Mononuclear cell (primary cell): ENCODE measurements around the gene ADAM12. TPM values are rescaled to one million over a fixed set of nuclear protein-coding genes. Genes with fewer than 3 reads are reported as not detected.

Experiments used
- H3K27me3 ChIP-seq: 2 replicates; pipeline ENCODE4 v1.6.0; 2011; ENCODE audit warnings: low read length, control low read depth; ENCODE audit not compliant: insufficient read depth
- H3K4me1 ChIP-seq: 2 replicates; pipeline ENCODE4 v1.5.1; 2011; ENCODE audit warnings: mild to moderate bottlenecking, low read length, control low read depth; ENCODE audit not compliant: insufficient read depth
- H3K4me3 ChIP-seq: 2 replicates; pipeline ENCODE4 v1.5.1; 2011; ENCODE audit warnings: mild to moderate bottlenecking, low read length, moderate library complexity
- H3K9me3 ChIP-seq: 2 replicates; pipeline ENCODE4 v1.5.1; 2011; ENCODE audit warnings: low read depth, mild to moderate bottlenecking, control low read depth, low read length
- total RNA-seq: library from RNA; depleted of rRNA; stranded (reverse); fragments of >200 nt; gene quantifications from one replicate; pipeline ENCODE4 v1.2.3, GENCODE V29; 2012

ADAM12 gene
- total RNA-seq, 1 donor = 1.7 TPM

DNA sequence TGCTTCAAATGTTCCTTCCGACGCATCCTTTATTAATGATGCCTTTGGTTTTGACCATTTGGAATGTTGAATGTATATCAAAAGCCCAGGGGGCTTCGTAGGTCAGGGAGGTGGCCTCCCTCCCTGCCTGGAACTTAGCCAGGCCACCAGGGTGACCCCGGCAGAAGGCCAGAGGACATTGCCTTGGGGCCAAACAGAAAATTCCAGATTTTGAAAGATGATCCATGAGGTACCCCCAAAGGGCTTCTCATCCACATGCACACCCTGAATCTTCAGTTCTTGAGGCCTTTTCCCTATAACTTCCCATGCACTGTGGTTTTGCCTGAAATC, 171.7 kb downstream of the ADAM12 start:
- Histone ChIP-seq H3K9me3 (no peaks in the 10 kb centered on the region), H3K4me3 (no peak overlapping the region), H3K4me1 (no peaks in the 10 kb centered on the region), H3K27me3 (no peaks in the 10 kb centered on the region)

DNA sequence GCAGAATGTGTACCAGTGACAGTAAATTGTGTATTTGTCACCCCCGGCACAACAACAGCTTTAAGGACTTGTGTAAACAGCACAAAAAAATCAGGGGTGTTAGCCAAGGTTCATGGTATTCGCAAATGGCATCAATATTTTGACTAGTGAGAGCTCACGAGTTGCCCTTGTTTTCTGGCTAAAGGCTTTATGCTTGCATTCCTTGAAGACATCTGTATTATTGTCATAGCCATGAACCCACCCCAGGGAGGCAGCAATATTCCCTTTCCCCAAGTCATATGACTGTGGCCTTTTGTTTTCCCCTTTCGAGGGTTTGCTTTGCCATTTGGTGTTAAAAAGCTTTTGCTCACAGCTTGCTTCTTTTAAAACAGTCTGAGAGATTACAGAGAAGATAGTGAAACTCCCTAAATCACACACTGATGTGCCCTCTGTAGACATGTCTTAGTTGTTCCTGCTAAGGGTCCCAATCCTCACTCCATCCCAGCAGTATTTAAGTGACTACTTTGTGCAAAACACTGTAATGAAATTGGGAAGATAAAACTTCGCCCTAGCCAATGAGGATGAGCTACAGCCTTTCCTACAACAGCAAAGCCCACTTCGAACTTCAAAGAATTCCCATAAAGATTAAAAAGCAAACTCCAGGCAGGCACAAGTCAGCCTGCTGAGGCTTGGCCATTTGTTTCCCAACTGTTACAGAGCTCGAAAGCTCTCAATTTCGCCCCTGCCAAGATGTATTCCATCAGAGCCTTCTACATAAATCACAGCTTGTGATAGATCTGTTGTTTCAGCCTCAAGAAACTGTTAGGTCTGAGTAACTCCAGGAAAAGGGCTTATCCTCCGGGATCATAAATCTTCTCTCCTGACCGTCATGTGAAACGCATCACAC, 172.3 kb downstream of the ADAM12 start:
- Histone ChIP-seq H3K27me3 (no peaks in the 10 kb centered on the region), H3K9me3 (no peaks in the 10 kb centered on the region), H3K4me3 (no peak overlapping the region), H3K4me1 (no peaks in the 10 kb centered on the region)

DNA sequence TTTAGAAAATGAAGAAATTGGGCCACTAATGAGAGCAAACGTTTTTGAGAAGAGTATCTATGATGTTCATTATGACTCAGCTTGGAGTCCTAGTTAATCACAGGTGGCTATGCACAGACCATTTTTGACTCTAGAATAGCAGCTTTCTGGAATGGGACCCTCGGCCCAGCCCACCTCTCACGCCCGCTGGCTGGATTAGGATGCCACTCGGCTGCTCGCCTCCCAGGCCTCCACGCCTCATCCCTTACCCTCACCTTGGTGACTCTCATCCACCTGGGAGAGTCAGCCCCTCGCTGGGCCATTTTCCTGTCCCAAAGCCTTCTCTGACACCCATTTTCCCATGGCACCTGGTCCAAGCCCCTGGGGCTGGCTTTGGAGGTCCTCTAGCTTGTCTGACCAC, 173.6 kb downstream of the ADAM12 start:
- Histone ChIP-seq H3K9me3 (no peaks in the 10 kb centered on the region), H3K27me3 (no peaks in the 10 kb centered on the region), H3K4me3 (no peak overlapping the region), H3K4me1 (no peaks in the 10 kb centered on the region)

DNA sequence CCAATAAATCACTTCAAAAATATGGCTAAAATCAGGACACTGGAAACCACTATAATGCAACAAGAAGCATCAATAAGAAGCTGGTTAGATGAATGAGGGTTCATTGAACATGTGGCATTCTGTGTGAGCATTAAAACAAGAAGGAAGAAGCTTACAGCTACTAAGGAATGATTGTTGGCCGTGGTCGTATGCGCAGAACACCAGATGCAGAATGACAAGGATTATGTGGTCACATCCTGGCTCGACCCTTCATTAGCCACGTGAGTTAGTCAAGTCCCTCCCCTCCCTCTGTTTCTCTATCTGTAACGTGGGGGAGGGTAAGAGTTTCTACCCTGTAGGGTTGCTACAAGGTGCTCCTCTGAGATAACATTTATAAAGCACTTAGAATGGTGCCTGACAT, 174.3 kb downstream of the ADAM12 start:
- H3K4me1 ChIP-seq = no peaks in the 10 kb centered on the region
- no peaks in the 10 kb centered on the region for H3K9me3 ChIP-seq
- H3K27me3 ChIP-seq = no peaks in the 10 kb centered on the region
- H3K4me3 ChIP-seq = no peak overlapping the region

DNA sequence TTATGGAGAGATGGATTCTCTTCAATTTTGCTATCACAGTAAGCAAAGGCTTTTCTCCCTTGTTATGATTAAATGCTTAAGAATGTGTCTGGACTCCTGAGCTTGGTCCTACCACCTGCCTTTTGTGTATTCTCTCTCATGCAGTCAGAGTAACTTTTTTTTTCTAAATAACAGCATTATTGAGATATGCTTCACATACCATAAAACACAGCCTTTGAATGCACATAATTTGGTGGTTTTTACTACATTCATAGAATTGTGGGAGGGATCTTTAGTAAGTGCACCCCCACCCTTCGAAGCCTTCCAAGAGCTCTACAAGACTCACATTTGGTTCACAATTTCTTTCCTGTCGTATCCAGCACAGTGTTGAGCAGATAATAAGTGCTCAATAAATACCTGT, 175.5 kb downstream of the ADAM12 start:
- Histone ChIP-seq H3K4me3 (no peak overlapping the region), H3K9me3 (no peaks in the 10 kb centered on the region)

DNA sequence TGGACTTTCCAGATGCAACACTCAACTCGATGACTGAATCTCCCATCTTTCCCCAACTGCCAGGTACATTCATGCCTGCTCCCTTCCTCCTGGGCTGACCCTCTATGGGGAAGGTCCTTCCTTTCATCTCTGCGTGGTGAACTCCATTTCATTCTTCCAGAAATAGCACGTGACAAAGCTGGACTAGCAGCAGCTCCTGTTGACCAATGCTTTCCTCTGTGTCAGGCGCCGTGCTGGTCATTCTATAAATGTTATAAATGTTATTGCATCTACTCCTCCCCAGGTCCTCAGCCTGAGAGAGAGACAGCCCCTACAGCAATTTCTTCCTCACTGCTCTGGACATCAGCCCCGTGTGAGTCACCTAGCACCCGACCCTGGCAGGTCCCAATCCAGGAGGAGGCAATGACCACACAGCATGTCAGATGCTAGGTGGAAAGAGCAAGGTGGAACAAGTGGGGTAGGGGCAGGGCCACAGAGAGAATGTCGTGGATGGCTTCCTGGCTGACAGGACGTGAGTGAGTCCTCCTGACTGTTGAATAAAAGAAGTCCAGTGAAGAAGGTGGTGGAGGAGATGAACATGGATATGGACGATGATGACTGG, 178.1 kb downstream of the ADAM12 start:
- Histone ChIP-seq H3K4me1 (no peaks in the 10 kb centered on the region), H3K4me3 (no peak overlapping the region), H3K27me3 (no peaks in the 10 kb centered on the region), H3K9me3 (no peaks in the 10 kb centered on the region)

More for the DNA sequence above, 175.5 kb downstream of the ADAM12 start:
- Histone ChIP-seq H3K27me3 (no peaks in the 10 kb centered on the region), H3K4me1 (no peaks in the 10 kb centered on the region)

DNA sequence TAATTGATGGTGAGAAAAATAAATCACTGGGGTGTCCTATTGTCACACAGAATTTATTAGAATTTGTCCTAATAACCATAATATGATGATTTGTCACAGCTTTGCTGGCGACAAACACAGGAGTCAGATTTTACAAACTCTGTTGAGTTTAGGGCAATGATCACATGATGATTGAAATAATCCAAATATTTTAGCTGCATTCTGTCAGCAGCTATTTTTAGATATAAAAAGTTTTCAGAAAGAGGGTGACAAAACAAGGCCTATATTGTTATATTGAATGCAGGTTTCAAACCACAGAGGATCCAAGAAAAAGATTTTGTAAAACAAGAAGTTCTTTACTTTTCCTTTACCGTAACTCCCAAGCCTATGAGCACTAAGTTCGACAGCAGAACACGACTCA, 178.8 kb downstream of the ADAM12 start:
- Histone ChIP-seq H3K4me3 (no peak overlapping the region), H3K4me1 (no peaks in the 10 kb centered on the region), H3K27me3 (no peaks in the 10 kb centered on the region), H3K9me3 (no peaks in the 10 kb centered on the region)

DNA sequence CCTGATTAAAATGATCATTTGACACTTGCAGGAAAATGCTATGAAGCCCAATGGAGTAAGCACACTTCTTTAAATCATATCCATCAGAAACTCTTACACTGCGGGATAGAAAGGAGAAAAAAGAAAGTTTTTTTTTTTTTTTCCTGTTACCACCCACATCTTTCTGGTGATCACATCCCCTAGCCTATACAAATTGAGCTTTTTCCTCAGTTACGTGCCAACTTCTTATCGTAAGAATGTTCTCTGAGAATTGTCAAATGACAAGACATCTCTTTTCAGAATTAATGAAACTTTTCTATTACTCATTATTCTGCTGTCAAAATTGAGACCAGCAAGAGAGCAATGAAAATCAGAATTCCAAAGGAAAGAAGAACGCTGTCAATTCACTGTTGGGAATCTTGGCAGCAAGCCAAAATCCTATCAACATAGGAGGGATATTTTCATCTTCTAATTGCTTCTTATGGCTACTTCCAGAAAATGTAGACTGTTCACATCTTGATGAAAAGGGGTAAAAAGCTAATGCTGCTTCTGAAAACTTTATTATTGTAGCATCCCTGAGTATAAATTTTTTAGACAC, 179.5 kb downstream of the ADAM12 start:
- Histone ChIP-seq H3K4me3 (no peak overlapping the region), H3K9me3 (no peaks in the 10 kb centered on the region), H3K27me3 (no peaks in the 10 kb centered on the region), H3K4me1 (no peaks in the 10 kb centered on the region)

DNA sequence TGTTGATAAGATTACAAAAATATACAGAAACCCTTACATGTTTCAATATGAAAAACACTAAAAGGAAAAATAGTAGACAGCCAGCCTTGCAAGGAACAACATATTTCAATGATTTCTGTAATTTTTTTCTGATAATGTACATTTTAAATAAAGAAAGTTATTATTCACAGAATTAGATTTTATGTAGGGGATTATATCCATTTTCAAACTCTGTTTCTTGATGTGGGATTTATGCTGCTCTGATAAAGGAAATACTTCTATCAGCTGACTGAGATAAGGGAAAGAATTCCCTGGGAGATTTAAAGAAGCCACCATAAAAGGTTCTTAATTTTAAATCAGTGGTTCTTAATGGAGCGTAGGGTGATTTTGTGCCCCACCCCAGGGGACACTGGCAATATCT, 180.4 kb downstream of the ADAM12 start:
- Histone ChIP-seq H3K27me3 (no peaks in the 10 kb centered on the region), H3K4me1 (no peaks in the 10 kb centered on the region), H3K4me3 (no peak overlapping the region), H3K9me3 (no peaks in the 10 kb centered on the region)

DNA sequence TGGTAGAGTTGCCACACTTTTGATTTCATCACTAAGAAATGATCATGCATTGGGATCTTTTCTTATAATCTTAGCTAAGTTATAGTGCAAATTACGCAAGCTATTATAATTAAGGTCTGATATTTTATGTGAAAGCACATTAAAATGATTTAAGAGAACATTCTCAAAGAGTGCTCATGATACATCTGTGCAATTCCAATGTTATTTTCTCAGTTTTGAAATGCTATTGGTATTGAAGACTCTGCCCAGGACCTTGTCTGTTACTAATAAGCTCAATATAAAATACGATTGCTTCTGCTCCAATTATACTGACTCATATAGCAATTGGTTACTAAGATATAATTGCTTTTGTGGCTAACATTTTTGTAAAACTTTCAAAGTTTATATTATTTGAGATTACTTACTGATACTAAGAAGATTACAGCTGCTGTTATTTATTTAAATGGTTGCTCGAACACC, 180.9 kb downstream of the ADAM12 start:
- Histone ChIP-seq H3K9me3 (no peaks in the 10 kb centered on the region), H3K27me3 (no peaks in the 10 kb centered on the region), H3K4me1 (no peaks in the 10 kb centered on the region), H3K4me3 (no peak overlapping the region)

DNA sequence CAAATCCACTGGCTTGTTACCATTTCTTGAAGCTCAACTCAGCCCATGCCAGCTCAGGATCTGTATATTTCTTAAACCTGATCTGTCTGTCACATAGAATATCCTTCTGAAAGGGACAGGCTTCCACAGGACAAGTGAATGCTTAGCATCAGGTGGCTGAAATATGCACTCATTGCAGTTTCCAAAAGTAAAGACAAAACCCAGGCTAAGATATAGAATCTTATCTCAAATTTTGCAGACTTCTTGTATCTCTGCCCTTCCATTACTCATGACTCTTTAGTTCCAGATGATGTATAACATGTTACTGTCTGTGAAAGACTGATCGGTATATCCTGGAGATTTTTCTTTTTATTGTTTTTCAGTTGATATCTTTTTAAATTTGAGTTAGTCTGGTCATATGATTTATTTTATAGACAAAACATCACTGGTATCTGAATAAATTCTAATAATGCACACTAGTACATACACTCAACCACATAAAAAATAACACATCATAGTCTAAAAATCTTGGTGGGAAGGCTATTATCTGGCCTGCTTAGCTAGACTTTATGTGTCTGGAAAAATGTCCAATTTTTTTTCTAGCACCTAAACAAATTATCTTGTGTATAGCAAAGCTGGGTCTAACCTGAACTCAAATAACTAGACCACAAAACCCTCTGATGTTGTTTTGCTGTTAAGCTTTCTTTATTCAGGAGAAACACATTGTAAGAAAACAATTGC, 182.6 kb downstream of the ADAM12 start:
- H3K9me3 ChIP-seq = no peaks in the 10 kb centered on the region
- H3K27me3 ChIP-seq = no peaks in the 10 kb centered on the region
- no peaks in the 10 kb centered on the region for H3K4me1 ChIP-seq
- no peak overlapping the region for H3K4me3 ChIP-seq

DNA sequence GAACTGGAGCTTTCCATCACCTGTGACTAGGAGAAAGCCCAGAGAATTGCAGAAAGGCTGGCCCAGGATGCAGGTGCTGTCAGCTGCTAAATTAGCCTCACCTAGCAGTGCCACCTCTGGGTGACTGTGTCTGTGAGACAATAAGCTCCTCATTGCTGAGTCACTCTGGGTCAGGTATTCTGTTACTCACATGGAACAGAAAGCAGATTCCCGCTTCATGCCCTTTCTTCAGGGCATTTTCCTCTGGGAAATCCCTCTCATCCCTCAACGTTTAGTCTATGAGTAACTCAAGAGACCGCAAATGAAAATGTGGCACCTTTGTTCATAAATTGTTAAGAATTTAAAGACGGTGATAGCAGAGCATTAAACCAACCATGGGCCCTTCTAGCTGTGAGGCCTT, 184.0 kb downstream of the ADAM12 start:
- Histone ChIP-seq H3K27me3 (no peaks in the 10 kb centered on the region), H3K4me3 (no peak overlapping the region), H3K9me3 (no peaks in the 10 kb centered on the region), H3K4me1 (no peaks in the 10 kb centered on the region)

DNA sequence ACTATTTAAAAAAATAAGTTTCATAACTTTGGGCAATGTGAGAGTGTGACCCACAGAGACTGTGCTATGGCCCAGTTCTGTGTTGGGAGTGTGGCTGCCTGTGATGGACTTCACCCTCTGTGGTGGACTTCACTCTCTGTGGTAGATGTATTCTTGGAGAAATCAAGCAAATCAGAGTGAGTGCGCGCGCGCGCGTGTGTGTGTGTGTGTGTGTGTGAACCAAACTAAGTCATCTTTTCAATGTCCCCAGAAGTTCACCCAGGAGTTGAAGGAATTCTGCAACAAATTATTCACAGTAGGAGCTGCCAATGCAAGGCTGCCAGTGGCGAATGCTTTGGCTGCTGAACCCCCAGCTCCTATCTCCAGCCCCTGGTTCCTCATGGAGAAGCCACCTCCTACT, 184.5 kb downstream of the ADAM12 start:
- no peak overlapping the region for H3K4me3 ChIP-seq
- no peaks in the 10 kb centered on the region for H3K4me1 ChIP-seq
- no peaks in the 10 kb centered on the region for H3K9me3 ChIP-seq
- H3K27me3 ChIP-seq = no peaks in the 10 kb centered on the region

DNA sequence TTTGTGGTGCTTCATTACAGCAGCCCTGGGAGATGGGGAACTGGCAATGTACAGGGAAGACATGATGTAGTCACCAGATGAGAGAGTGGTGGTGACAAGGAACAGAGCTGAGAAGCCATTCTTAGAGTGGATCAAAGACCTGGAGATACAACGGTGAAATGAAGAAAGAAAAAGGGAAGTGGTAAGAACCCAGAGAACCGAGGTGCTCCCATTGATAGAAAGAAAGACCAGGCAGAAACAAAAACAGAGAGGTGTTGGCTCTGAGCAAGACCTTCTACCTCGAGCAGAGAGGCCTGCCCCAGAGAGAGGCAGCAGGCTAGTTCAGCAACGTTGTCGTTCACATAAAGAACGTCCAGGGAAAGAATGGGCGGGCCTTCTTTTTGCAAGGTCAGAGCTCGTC, 186.7 kb downstream of the ADAM12 start:
- Histone ChIP-seq H3K4me1 (no peaks in the 10 kb centered on the region), H3K27me3 (no peaks in the 10 kb centered on the region)

More for the DNA sequence above, 186.7 kb downstream of the ADAM12 start:
- Histone ChIP-seq H3K9me3 (no peaks in the 10 kb centered on the region), H3K4me3 (no peak overlapping the region)
